IPS DF 6.9 (cell line): Measurements from ENCODE around the gene TCF3.
"Not testable (repeated sequence)": the region's sequence is repeated elsewhere in the genome, so short reads cannot be mapped to it uniquely, and the experiment has no call there.

ENCODE experiments used
- DNase-seq: peaks from one replicate; pipeline ENCODE4 v3.0.0-alpha.2; 2013; ENCODE audit warnings: low read depth, low spot score
- H3K27ac ChIP-seq: one replicate; pipeline ENCODE4 v1.5.1; 2013; ENCODE audit warnings: low read length, control low read depth
- H3K27me3 ChIP-seq: 2 replicates; pipeline ENCODE4 v1.6.1; 2013; ENCODE audit warnings: mild to moderate bottlenecking, low read length; ENCODE audit not compliant: control insufficient read depth, insufficient read depth
- H3K36me3 ChIP-seq: 2 replicates; pipeline ENCODE4 v1.6.1; 2013; ENCODE audit warnings: low read length; ENCODE audit not compliant: control insufficient read depth, insufficient read depth
- H3K4me1 ChIP-seq: 2 replicates; pipeline ENCODE4 v1.6.1; 2013; ENCODE audit warnings: low read length; ENCODE audit not compliant: control insufficient read depth, insufficient read depth
- H3K4me3 ChIP-seq: 2 replicates; pipeline ENCODE4 v1.5.1; 2013; ENCODE audit warnings: mild to moderate bottlenecking, low read length
- H3K9me3 ChIP-seq: 2 replicates; pipeline ENCODE4 v1.6.1; 2013; ENCODE audit warnings: low read length, inconsistent platforms; ENCODE audit not compliant: control insufficient read depth, insufficient read depth
- WGBS: extraction: QIAGEN DNeasy Blood & Tissue Kit; methylation state at CpG from one replicate; pipeline ENCODE4 v1.1.7; 2013; ENCODE audit warnings: mixed read lengths, missing lambda C conversion rate; ENCODE audit not compliant: insufficient read length, insufficient coverage; 5-methylcytosine and 5-hydroxymethylcytosine counted together

Gene TCF3

GRCh38 chr19:1640893-1641448 lies 11.4 kb downstream of the TCF3 start:
- H3K27ac ChIP-seq, H3K9me3 ChIP-seq, H3K27me3 ChIP-seq, H3K4me3 ChIP-seq, DNase-seq, H3K4me1 ChIP-seq: not testable (repeated sequence)
- H3K36me3 ChIP-seq, result peaks cover 42% of the 10 kb centered on the region
- no CpG with 5 or more reads among the region's 10 CpGs for WGBS

- no peak for DNase-seq
- no peaks in the 10 kb centered on the region for H3K9me3 ChIP-seq
- H3K27me3 ChIP-seq, result no peaks in the 10 kb centered on the region
- H3K4me1 ChIP-seq, result no peaks in the 10 kb centered on the region
- H3K36me3 ChIP-seq, result peaks cover 26% of the 10 kb centered on the region
- H3K27ac ChIP-seq, result no peak overlapping the region
- no CpG with 5 or more reads among the region's 34 CpGs for WGBS
- H3K4me3 ChIP-seq, result no peak overlapping the region
Measured at GRCh38 chr19:1636325-1637236, 15.8 kb downstream of the TCF3 start.

- Histone ChIP-seq H3K36me3 (peaks cover 29% of the 10 kb centered on the region), H3K4me3 (no peak overlapping the region), H3K27me3 (no peaks in the 10 kb centered on the region), H3K9me3 (no peaks in the 10 kb centered on the region), H3K4me1 (no peaks in the 10 kb centered on the region), H3K27ac (no peak overlapping the region)
- DNase-seq, result no peak
- WGBS, result no CpG with 5 or more reads among the region's 5 CpGs
Measured at GRCh38 chr19:1634938-1635243, 17.5 kb downstream of the TCF3 start.

- no CpG with 5 or more reads among the region's 19 CpGs for WGBS
- no peaks in the 10 kb centered on the region for H3K27me3 ChIP-seq
- H3K4me1 ChIP-seq, result no peaks in the 10 kb centered on the region
- peaks cover 29% of the 10 kb centered on the region for H3K36me3 ChIP-seq
- DNase-seq, result no peak
- no peaks in the 10 kb centered on the region for H3K9me3 ChIP-seq
- no peak overlapping the region for H3K4me3 ChIP-seq
- H3K27ac ChIP-seq, result no peak overlapping the region
Measured at GRCh38 chr19:1634242-1634937, 18.0 kb downstream of the TCF3 start.

GRCh38 chr19:1633269-1633826 lies 19.1 kb downstream of the TCF3 start:
- H3K36me3 ChIP-seq, result peaks cover 25% of the 10 kb centered on the region
- no peaks in the 10 kb centered on the region for H3K9me3 ChIP-seq
- H3K4me3 ChIP-seq, result no peak overlapping the region
- DNase-seq, result no peak
- WGBS, result no CpG with 5 or more reads among the region's 11 CpGs
- no peaks in the 10 kb centered on the region for H3K4me1 ChIP-seq
- H3K27me3 ChIP-seq, result no peaks in the 10 kb centered on the region
- no peak overlapping the region for H3K27ac ChIP-seq

- H3K36me3 ChIP-seq, result peaks cover 25% of the 10 kb centered on the region
- H3K4me3 ChIP-seq, result no peak overlapping the region
- H3K4me1 ChIP-seq, result no peaks in the 10 kb centered on the region
- no peaks in the 10 kb centered on the region for H3K27me3 ChIP-seq
- H3K27ac ChIP-seq, result no peak overlapping the region
- no peaks in the 10 kb centered on the region for H3K9me3 ChIP-seq
- no peak for DNase-seq
- WGBS, result no CpG with 5 or more reads among the region's 26 CpGs
Measured at GRCh38 chr19:1632462-1633268, 19.8 kb downstream of the TCF3 start.

- H3K36me3 ChIP-seq, result peaks cover 20% of the 10 kb centered on the region
- no peak overlapping the region for H3K4me3 ChIP-seq
- H3K4me1 ChIP-seq, result no peaks in the 10 kb centered on the region; the same call in 1 of the 2 replicates
- H3K27me3 ChIP-seq, result no peaks in the 10 kb centered on the region
- no peaks in the 10 kb centered on the region for H3K9me3 ChIP-seq
- no peak overlapping the region for H3K27ac ChIP-seq
- WGBS, result no CpG with 5 or more reads among the region's 31 CpGs
- no peak for DNase-seq
Measured at GRCh38 chr19:1631557-1632100, 20.8 kb downstream of the TCF3 start.

- WGBS, result no CpG with 5 or more reads among the region's 17 CpGs
- H3K36me3 ChIP-seq, result peaks cover 15% of the 10 kb centered on the region
- H3K27ac ChIP-seq, result no peak overlapping the region
Measured at GRCh38 chr19:1630811-1631210, 21.6 kb downstream of the TCF3 start.

GRCh38 chr19:1630012-1630411 lies 22.4 kb downstream of the TCF3 start:
- DNase-seq, result no peak
- WGBS, result no CpG with 5 or more reads among the region's 20 CpGs
- Histone ChIP-seq H3K4me3 (no peak overlapping the region), H3K4me1 (no peaks in the 10 kb centered on the region; the same call in 1 of the 2 replicates), H3K9me3 (no peaks in the 10 kb centered on the region), H3K36me3 (peaks cover 22% of the 10 kb centered on the region), H3K27me3 (no peaks in the 10 kb centered on the region), H3K27ac (no peak overlapping the region)

More at GRCh38 chr19:1630811-1631210, 21.6 kb downstream of the TCF3 start:
- DNase-seq, result no peak
- no peaks in the 10 kb centered on the region for H3K9me3 ChIP-seq
- H3K4me1 ChIP-seq, result no peaks in the 10 kb centered on the region; the same call in 1 of the 2 replicates
- no peaks in the 10 kb centered on the region for H3K27me3 ChIP-seq
- no peak overlapping the region for H3K4me3 ChIP-seq
